Lower leg skin (tissue), 3 donors: ENCODE measurements around the gene ICAM2.

ENCODE experiments used
- CTCF ChIP-seq, 3 donors: fragments of 450-650 bp; IDR thresholded peaks; one replicate each; pipeline ENCODE4 v1.5.1; 2016; ENCODE audit warnings: antibody characterized with exemption in 3 of 3, mild to moderate bottlenecking in 3 of 3, moderate library complexity in 2 of 3
- POLR2A ChIP-seq, 2 donors: fragments of 450-650 bp; IDR thresholded peaks; one replicate each; pipeline ENCODE4 v1.6.1; 2016 to 2017; ENCODE audit warnings: antibody characterized with exemption in 2 of 2, mild to moderate bottlenecking in 1 of 2, moderate library complexity in 1 of 2

DNA sequence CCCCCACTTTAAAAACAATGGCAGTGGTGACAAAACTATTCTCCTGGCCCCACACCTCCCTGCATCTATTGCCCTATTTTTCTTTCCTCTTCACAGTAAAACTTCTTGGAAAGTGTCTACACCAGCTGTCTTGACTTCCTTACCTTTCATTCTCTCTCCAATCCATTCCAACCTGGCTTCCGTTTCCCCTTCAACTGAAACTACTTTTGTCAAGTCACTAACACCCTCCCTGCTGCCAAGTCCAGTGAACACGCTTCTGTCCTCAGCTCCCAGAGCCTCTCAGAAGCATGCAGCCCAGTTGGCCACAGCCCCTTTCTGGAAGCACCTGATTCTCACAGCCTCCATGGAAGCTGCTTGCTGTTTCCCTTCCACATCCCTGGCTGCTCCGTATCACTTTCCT, 43.7 kb downstream of the ICAM2 start:
- TF ChIP-seq CTCF (IDR thresholded peaks at IDR 0.05) (no peak), POLR2A (IDR thresholded peaks at IDR 0.05) (no peak)
